GM12801 (cell line): ENCODE data around the gene PRPF38B.

Source experiments
- CTCF ChIP-seq: IDR thresholded peaks from one replicate; pipeline ENCODE4 v1.5.1; 2011; ENCODE audit warnings: control low read depth; ENCODE audit not compliant: insufficient read length; ENCODE audit errors: extremely low read depth

Gene PRPF38B

GRCh38 chr1:108732398-108732797, 40.3 kb downstream of the PRPF38B start:
- TF ChIP-seq CTCF: no peak

- no peak for TF ChIP-seq CTCF
Observed at GRCh38 chr1:108734171-108734865, 42.2 kb downstream of the PRPF38B start.

GRCh38 chr1:108742253-108742652, 50.1 kb downstream of the PRPF38B start:
- TF ChIP-seq CTCF: no peak

- no peak for TF ChIP-seq CTCF
Observed at GRCh38 chr1:108745980-108746381, 53.9 kb downstream of the PRPF38B start.

- TF ChIP-seq CTCF: peak; percentile 69
Observed at GRCh38 chr1:108746382-108747170, 54.5 kb downstream of the PRPF38B start, which contains the start of gene STXBP3. TSS of gene STXBP3 (plus strand) at chr1:108746674. CDS start at chr1:108746738, 64 bp downstream.

GRCh38 chr1:108747171-108747850, 55.2 kb downstream of the PRPF38B start:
- no peak for TF ChIP-seq CTCF

GRCh38 chr1:108747898-108748297, 55.8 kb downstream of the PRPF38B start:
- no peak for TF ChIP-seq CTCF
